Activated naive CD4-positive, alpha-beta T cell treated with anti-CD3 and anti-CD28 coated beads, Interleukin-2, amount 50 U/mL, for 16 hours (primary cell): ENCODE data around the gene LIN7C.
"Not testable (repeated sequence)": the region's sequence is repeated elsewhere in the genome, so short reads cannot be mapped to it uniquely, and the experiment has no call there.

ENCODE experiments used
- DNase-seq: peaks from one replicate; pipeline ENCODE4 v3.0.0-alpha.2; 2020

LIN7C gene, protein sequence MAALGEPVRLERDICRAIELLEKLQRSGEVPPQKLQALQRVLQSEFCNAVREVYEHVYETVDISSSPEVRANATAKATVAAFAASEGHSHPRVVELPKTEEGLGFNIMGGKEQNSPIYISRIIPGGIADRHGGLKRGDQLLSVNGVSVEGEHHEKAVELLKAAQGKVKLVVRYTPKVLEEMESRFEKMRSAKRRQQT

DNA sequence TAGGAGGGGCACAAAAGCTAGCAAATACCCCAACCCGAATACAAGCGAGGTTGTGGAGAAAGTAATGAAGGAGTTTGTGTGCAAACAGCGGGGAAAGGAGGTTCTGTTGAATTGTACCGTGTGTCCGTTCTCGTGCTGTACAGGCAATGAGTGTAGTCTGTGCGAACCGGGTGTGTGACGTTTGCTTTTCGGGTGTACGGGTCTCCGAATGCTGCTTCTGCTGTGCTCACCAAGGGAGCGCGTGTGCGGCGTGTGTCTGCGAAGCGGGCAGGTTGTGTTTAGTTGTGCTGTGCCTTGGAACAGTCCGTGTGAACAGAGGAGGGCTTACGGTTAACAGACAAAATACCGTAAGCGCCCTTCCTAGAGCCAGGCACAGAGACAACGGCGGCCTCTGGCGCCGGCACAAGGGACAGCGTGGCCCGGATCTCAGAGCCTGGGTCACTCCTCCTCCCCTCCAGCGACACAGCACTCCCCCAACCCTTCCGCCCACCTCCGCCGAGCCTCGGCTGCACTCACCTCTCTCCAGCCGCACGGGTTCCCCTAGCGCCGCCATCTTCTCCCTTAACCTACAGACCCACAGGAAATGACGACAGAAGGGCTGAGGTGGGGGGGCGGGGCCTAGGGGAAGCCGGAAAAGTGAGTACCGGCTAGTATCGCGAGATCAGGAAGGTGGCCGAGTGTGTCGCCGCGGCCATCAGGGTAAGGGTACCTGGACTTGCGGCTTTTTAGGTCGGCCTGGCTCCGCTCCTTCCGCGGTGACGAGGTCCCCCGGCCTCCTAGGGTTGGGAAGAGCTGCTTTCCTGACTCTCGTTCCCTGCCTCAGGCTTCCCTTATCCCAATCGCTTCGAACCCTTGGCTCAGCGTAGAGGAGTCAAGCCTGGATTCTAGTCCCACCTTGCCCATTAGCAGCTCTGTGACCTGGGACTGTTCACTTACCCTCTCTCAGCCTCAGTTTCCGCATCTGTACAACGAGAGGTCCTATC is at the start of gene LIN7C:
TSS of gene LIN7C (minus strand) at position 570 of the 983 bp plus-strand sequence. CDS start at position 553, 17 bp downstream.
- DNase-seq = peak; percentile 94

DNA sequence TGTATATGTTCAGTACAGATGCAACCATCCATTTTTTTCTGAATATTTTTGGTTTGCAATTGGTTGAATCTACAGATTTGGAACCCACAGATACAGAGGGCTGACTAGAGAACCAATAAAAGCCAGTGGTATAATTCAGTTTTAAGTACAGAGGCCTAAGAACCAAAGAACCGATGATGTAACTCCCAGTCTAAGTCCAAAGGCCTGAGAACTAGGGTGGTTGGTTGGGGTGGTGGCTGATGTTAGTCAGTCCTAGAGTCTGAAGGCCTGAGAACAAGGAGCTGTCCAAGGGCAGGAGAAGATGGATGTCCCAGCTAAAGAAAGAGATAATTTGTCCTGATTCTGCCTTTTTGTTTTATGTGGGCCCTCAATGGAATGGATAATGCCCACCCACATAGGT is 48.7 kb upstream of the LIN7C start:
- no peak for DNase-seq

DNA sequence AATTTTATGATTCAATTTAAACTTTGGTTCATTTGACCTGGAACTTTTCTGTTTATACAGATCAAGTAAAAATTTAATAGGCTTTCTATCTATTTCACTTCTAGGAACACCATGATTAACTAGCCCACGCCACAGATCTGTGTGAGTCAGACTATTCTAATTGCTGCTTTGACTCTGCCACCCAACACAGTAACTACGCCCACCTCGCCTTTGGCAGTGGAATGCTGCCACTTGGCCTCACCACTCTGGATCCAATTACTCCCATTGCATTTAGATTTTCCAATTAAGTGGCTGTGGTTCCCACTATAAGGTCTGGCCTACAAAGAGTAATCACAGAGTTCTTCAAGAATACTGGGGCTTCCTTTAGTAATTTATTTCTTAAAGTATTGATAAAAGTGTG is 46.6 kb upstream of the LIN7C start:
- no peak for DNase-seq

DNA sequence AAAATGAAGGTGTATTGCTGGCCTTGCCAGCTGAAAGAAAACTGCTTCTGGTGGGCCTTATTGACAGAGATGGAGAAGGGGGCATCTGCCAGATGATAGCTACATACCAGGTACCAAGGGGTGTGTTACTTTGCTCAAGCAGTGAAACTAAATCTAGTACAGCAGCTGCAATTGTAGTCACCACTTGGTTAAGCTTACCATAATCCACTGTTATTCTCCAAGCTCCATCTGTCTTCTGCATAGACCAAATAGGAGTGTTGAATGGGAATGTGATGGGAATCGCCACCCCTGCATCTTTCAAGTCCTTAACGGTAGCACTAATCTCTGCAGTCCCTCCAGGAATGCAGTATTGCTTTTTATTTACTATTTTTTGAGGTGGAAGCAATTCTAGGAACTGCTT is 45.8 kb upstream of the LIN7C start:
- no peak for DNase-seq

DNA sequence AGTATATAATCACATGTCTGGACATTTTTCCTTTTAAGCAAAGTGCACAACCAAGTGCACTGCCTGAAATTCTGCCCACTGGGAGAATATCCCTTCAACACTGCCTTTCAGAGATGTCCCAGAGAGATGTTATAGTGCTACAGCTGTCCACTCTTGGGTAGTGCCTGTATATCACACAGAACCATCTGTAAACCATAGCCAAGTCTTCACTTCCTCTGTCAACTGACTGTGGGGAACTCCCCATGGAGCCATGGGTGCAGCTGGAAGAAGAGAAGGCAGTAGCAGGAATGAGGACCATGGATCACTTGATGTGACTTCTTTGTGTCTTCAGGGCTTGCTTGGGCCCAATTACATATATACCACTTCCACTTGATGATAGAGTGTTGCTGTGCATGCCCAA is 44.6 kb upstream of the LIN7C start:
- DNase-seq = no peak

DNA sequence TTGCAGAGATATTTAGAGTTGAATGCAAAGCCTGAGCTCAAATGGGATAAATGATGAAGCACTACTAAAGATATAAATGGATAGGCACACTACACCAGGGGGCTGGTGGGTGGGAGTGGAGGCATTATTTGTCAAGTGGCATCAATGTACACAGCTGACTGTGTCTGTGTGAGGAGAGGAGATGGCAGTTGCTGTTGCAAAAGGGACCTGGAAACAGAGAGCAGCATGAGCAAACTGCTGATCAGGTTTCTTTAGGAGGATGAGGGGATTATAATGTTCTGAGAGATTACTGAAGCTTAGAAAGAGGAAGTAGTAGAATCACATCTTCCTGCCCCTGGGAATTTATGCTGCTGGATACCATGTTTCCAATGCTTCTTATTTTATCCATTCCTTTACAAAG is 39.4 kb upstream of the LIN7C start:
- no peak for DNase-seq

DNA sequence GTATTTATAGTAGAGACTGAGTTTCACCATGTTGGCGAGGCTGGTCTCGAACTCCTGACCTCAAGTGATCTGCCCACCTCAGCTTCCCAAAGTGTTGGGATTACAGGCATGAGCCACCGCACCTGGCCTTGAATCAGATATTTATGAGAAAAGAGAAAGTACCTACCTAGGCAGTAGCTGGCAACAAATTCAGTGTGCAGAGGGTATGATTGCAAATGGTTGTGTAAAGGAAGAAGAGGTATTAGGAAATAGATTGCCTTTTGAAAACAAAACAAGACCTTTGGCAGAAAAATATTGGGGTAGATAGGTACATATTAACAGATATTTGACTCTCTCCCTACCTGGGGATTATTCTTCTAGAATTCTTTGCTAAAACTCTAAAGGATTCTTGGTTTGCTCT is 38.5 kb upstream of the LIN7C start:
- DNase-seq = no peak

DNA sequence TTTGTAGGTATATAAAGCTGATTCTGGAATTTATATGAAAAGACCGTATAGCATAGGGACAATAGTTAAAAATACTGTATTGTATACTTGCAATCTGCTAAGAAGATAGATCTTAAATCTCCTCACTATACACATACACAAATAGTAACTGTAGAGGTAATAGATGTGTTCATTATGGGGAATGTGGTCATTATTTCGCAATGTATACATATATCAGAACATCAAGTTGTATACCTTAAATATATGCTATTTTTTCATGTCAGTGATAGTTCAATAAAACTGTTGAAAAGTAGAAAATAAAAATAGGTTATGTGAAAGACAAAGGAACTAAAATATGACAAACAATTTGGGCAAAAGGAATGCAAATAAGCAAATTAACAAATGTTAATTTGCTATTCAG is 35.2 kb upstream of the LIN7C start:
- no peak for DNase-seq

DNA sequence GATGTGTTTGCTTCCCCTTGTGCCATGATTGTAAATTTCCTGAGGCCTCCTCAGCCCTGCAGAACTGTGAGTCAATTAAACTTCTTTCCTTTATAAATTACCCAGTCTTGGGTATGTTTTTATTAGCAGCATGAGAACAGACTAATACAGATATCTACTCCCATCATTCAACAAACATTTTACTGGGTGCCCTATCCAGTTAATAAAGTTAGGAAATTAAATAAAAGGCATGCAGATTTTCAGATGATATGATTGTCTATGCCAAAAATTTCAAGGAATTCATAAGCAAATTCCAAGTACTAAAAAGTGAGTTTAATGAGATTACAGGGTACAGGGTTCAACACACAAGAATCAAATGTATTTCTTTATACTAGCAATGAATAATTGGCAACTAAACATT is 33.5 kb upstream of the LIN7C start:
- DNase-seq = no peak

GRCh38 chr11:27535103-27535502 is 28.5 kb upstream of the LIN7C start:
- DNase-seq = no peak

DNA sequence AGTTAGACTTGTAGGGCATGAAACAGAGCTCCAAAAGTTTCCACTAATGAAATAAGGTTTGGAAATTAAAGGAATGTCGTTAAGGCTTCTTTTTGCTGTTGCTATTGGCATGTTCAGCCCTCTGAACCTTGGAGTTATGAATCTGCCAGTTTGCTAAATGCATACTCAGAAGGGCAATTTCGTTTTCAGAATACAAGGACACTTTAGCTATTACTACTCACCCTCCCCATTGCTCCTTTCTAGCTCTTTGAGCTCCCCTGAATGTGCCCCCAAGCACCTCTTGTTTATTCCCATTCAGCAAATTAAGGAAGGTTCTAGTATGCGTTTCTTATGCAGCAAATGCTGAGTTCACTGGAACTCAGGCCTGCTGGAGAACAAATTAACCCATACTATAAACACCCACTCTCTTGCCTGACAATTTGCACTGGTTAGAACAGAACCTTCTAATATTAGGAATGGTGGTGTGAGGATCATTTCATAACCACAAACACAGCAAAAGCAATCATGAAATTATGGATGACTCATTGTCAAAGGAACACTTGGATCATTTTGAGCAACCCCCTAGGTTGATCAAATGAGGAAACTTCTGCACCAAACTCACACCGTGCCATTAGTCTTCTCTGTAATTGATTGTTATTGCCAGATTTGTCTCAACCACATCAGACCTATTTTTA is 26.2 kb upstream of the LIN7C start:
- no peak for DNase-seq

DNA sequence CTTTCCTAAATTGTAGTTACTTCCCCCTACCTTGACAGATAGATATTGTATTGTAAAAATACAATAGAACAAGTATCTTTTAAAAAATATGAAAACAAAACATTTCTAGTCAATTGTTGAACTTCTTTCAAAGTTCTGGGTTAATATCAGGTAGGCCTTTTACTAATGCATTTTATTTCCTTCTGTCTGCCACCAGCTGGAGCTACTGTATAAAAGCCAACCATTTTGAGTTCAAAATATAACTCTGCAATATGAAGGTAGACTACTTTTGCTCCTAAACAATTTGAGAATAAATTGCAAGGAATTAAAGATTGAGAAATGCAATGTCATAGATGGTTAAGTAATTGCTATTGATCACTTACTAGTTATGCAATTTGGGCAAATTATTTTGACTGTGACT is 22.1 kb upstream of the LIN7C start:
- no peak for DNase-seq

DNA sequence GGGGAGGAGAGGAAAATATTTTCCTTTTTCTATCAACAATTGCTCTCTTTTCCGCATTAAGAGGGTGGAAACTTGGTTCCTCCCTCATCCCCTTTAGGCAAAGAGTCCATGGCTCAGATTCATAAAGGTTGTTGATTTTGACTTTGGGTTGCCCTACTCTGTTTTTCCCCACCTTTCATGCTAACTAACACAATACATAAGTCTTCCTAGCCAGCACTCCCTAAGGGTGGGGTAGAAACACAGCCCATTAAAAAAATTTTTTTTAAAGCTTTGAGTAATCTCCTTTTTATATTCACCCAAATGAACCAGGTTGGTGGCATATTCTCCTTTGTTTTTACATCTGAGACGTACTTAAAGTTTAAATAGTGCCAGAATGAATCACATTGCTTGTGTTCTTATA is 20.0 kb upstream of the LIN7C start:
- DNase-seq = no peak

- DNase-seq = no peak
Observed at GRCh38 chr11:27525824-27526516, 19.4 kb upstream of the LIN7C start.

DNA sequence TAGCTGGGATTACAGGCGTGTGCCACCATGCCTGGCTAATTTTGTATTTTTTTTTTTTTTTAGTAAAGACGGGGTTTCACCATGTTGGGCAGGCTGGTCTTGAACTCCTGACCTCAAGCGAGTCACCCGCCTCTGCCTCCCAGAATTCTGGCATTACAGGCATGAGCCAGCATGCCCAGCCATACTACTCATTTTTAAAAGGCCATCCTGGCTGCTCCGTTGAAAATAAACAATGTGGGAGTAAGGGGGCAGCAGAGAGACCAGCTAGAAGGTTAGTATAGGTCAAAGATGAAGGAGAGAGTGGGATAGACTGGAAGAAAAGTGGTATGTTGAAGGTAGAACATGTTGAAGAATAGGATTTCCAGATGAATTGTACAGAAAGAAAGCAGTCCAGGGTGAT is 17.6 kb upstream of the LIN7C start:
- DNase-seq = no peak

GRCh38 chr11:27520226-27520625 is 13.7 kb upstream of the LIN7C start:
- DNase-seq = no peak

DNA sequence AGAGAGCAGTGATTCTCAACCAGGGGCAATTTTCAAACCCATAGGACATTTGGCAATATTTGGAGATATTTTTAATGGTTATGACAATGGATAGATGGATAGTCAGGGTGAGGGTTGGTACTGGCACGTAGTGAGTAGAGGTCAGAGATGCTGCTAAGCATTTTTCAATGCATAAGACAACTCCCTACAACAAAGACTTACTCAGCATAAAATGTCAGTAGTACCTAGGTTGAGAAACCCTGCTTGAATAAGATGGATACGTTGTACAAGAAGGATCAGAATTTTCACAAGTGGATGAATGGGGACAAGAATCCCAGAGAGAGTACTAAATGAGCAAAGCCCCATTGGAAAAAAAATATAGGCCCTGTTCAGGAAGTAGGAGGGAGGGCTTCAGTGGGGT is 11.9 kb upstream of the LIN7C start:
- DNase-seq = no peak

GRCh38 chr11:27517490-27517889 is 10.9 kb upstream of the LIN7C start:
- DNase-seq = not testable (repeated sequence)

- DNase-seq = no peak
Observed at GRCh38 chr11:27514558-27514957, 8.0 kb upstream of the LIN7C start.

- no peak for DNase-seq
Observed at GRCh38 chr11:27514076-27514475, 7.5 kb upstream of the LIN7C start.

DNA sequence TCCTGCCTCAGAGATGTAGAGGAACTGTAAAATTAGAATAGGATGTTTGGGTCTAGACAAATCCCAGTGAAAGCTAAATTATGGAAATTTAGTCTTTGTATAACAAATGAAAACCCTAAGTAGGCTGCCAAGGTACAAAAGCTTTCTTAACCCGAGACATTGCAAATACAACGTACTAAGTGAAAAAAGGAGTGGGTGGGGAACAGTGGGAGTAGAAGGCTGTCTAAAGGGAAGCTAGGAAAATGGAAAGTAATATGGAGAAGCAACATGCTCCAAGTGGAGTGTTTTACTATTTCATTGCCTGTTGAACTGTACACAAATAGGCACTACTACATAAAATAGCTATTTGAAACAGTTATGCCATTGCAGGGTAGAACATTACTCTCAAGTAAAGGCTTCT is 6.8 kb upstream of the LIN7C start:
- no peak for DNase-seq

DNA sequence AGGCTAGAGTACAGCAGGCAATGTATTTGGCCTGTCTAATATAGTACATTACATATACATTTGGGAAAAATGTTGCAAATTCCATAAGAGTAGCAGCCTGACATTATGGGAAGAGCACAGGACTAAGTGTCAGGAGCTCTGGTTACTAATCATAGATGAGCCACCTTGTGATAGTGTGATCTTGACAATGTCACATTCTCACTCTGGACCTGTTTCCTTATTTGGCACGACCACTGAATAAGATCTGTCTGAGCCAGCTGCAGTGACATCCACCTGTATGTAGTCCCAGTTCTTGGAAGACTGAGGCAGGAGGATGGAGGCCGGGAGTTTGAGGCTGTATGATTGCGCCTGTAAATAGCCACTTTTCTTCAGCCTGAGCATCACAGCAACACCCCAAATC is 5.7 kb upstream of the LIN7C start:
- DNase-seq = no peak

- DNase-seq = no peak
Observed at GRCh38 chr11:27509908-27510307, 3.3 kb upstream of the LIN7C start.
